K562 (cell line): ENCODE data around the gene CCDC18. TPM values are rescaled to one million over a fixed set of nuclear protein-coding genes. Genes with fewer than 3 reads are reported as not detected.

Experiments
- C11orf30 ChIP-seq: fragments of 450-650 bp; IDR thresholded peaks from 2 replicates; pipeline ENCODE4 v1.6.1; 2016; ENCODE audit warnings: low read depth, mild to moderate bottlenecking
- CBFA2T3 ChIP-seq: fragments of 450-650 bp; IDR thresholded peaks from 2 replicates; pipeline ENCODE4 v1.6.1; 2017
- CBX2 ChIP-seq: fragments of 200-600 bp; sonication (generic); IDR thresholded peaks from one replicate; pipeline ENCODE4 v1.6.1; 2012; ENCODE audit warnings: mild to moderate bottlenecking, low read length, inconsistent platforms; ENCODE audit not compliant: insufficient read depth, poor library complexity, severe bottlenecking
- CREB3L1 ChIP-seq: fragments of 450-650 bp; IDR thresholded peaks from 2 replicates; pipeline ENCODE4 v1.6.1; 2014; ENCODE audit warnings: low read depth, mild to moderate bottlenecking, moderate library complexity, borderline replicate concordance
- DPF2 ChIP-seq: fragments of 450-650 bp; IDR thresholded peaks from 2 replicates; pipeline ENCODE4 v1.6.1; 2016
- E2F3 ChIP-seq: fragments of 250-450 bp; sonication (Bioruptor Pico); IDR thresholded peaks from 2 replicates; pipeline ENCODE4 v1.4.0; 2020; ENCODE audit warnings: mild to moderate bottlenecking
- ESRRA ChIP-seq: fragments of 450-650 bp; IDR thresholded peaks from 2 replicates; pipeline ENCODE4 v1.6.1; 2014; ENCODE audit warnings: low read depth, mild to moderate bottlenecking, moderate library complexity, borderline replicate concordance
- LEF1 ChIP-seq: fragments of 450-650 bp; IDR thresholded peaks from 2 replicates; pipeline ENCODE4 v1.6.1; 2016; ENCODE audit warnings: mild to moderate bottlenecking
- MAFG ChIP-seq: fragments of 450-650 bp; conservative IDR thresholded peaks from 2 replicates; pipeline ENCODE4 v1.6.1; 2016; ENCODE audit warnings: missing genetic modification characterization, missing compliant biosample characterization
- NFE2 ChIP-seq: IDR thresholded peaks from 2 replicates; pipeline ENCODE4 v1.6.1; 2014; ENCODE audit warnings: antibody characterized with exemption, low read depth
- NFIX ChIP-seq: fragments of 250-450 bp; sonication (Bioruptor Pico); IDR thresholded peaks from 2 replicates; pipeline ENCODE4 v1.4.0; 2020; ENCODE audit warnings: low read depth, mild to moderate bottlenecking, moderate library complexity
- POLR2A ChIP-seq: fragments of 450-650 bp; conservative IDR thresholded peaks from 2 replicates; pipeline ENCODE4 v1.6.1; 2016
- RCOR1 ChIP-seq, 2 experiments: IDR thresholded peaks; 2 replicates each; pipeline ENCODE4 v1.6.1; 2012; ENCODE audit warnings: low read depth in 2 of 2, low read length in 2 of 2, borderline replicate concordance in 1 of 2, improper control_type of control experiment in 1 of 2
- SP1 ChIP-seq: sonication (generic); formaldehyde crosslinking; IDR thresholded peaks from 2 replicates; pipeline ENCODE4 v1.8.1; 2022; ENCODE audit warnings: mild to moderate bottlenecking, missing genetic modification reagents
- ZC3H4 ChIP-seq: sonication (generic); formaldehyde crosslinking; IDR thresholded peaks from 2 replicates; pipeline ENCODE4 v1.9.0; 2021; ENCODE audit warnings: missing genetic modification reagents, borderline replicate concordance
- ZNF316 ChIP-seq: fragments of 450-650 bp; IDR thresholded peaks from 2 replicates; pipeline ENCODE4 v1.6.1; 2016
- polyA plus RNA-seq, 8 experiments: library from polyadenylated mRNA; depleted of rRNA in 4 of 8; stranded (reverse) in 5 of 8; unstranded in 3 of 8; fragments of >200 nt; fragmentation: Nextera tagmentation in 2 of 8; fragmentation: Illumina TruSeq in 1 of 8; extraction: Ambion mirVana in 2 of 8; extraction: Trizol in 1 of 8; gene quantifications; 2 replicates each; pipeline versions ENCODE4 v1.2.1 to v1.2.3, GENCODE V29; 2011 to 2014; ENCODE audit warnings: inconsistent platforms in 1 of 8, missing spikeins in 1 of 8
- total RNA-seq, 7 experiments: library from RNA; depleted of rRNA in 6 of 7; stranded (reverse); fragments of >200 nt in 6 of 7; fragmentation: Illumina TruSeq in 2 of 7; extraction: Trizol in 2 of 7; gene quantifications; 2 replicates each; pipeline versions ENCODE4 v1.2.1 to v1.2.3, GENCODE V29; 2011 to 2021; ENCODE audit warnings: low replicate concordance in 1 of 7
- TF ChIP-seq, protein P1 (sequence below): fragments of 250-450 bp; sonication (Bioruptor Pico); IDR thresholded peaks from 2 replicates; pipeline ENCODE4 v1.5.0; 2021; ENCODE audit warnings: mild to moderate bottlenecking, borderline replicate concordance
- TF ChIP-seq, protein P2 (sequence below): IDR thresholded peaks from 2 replicates; pipeline ENCODE4 v1.6.1; 2011; ENCODE audit warnings: borderline replicate concordance, low read depth, mild to moderate bottlenecking, moderate library complexity, low read length; ENCODE audit not compliant: insufficient read depth, poor library complexity, severe bottlenecking

The CCDC18 gene
- total and polyA plus RNA-seq, 9 of the 15 experiments (the other 6 are each of a cell fraction or from before 2014, with no cell fraction given), result 19.5 to 34.2 (median 24.3) TPM

GRCh38 chr1:93155335-93155734 is 25.2 kb upstream of the CCDC18 start (continued):
- TF ChIP-seq CREB3L1, result no peak
- TF ChIP-seq E2F3 (CRISPR knock-in tag), result no peak
- TF ChIP-seq SP1 (CRISPR knock-in tag), result no peak
- no peak for TF ChIP-seq ESRRA
- TF ChIP-seq CBFA2T3, result 0 out of 2 replicates have a peak, but pooled peaks have one; percentile 10
- TF ChIP-seq, protein P1, sequence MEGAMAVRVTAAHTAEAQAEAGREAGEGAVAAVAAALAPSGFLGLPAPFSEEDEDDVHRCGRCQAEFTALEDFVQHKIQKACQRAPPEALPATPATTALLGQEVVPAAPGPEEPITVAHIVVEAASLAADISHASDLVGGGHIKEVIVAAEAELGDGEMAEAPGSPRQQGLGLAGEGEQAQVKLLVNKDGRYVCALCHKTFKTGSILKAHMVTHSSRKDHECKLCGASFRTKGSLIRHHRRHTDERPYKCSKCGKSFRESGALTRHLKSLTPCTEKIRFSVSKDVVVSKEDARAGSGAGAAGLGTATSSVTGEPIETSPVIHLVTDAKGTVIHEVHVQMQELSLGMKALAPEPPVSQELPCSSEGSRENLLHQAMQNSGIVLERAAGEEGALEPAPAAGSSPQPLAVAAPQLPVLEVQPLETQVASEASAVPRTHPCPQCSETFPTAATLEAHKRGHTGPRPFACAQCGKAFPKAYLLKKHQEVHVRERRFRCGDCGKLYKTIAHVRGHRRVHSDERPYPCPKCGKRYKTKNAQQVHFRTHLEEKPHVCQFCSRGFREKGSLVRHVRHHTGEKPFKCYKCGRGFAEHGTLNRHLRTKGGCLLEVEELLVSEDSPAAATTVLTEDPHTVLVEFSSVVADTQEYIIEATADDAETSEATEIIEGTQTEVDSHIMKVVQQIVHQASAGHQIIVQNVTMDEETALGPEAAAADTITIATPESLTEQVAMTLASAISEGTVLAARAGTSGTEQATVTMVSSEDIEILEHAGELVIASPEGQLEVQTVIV (CRISPR knock-in tag), result no peak
- TF ChIP-seq C11orf30, result 0 out of 2 replicates have a peak, but pooled peaks have one; percentile 13
- peak; percentile 42; the same call in 1 of the 2 replicates for TF ChIP-seq ZNF316
- TF ChIP-seq MAFG (tag), result peak; percentile 40; the same call in 1 of the 2 replicates
- no peak for TF ChIP-seq ZC3H4 (CRISPR knock-in tag)
- TF ChIP-seq LEF1, result no peak
- TF ChIP-seq RCOR1 (IDR thresholded peaks at IDR 0.05; ENCODE audit: borderline replicate concordance in 1 of 2, low read depth in 2 of 2, low read length in 2 of 2), result peak in 1 of 2 experiments; percentile 61; a peak in 1 of 4 replicates
- TF ChIP-seq, protein P2, sequence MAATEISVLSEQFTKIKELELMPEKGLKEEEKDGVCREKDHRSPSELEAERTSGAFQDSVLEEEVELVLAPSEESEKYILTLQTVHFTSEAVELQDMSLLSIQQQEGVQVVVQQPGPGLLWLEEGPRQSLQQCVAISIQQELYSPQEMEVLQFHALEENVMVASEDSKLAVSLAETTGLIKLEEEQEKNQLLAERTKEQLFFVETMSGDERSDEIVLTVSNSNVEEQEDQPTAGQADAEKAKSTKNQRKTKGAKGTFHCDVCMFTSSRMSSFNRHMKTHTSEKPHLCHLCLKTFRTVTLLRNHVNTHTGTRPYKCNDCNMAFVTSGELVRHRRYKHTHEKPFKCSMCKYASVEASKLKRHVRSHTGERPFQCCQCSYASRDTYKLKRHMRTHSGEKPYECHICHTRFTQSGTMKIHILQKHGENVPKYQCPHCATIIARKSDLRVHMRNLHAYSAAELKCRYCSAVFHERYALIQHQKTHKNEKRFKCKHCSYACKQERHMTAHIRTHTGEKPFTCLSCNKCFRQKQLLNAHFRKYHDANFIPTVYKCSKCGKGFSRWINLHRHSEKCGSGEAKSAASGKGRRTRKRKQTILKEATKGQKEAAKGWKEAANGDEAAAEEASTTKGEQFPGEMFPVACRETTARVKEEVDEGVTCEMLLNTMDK, result no peak
- no peak for TF ChIP-seq NFIX (CRISPR knock-in tag)
- TF ChIP-seq DPF2, result 0 out of 2 replicates have a peak, but pooled peaks have one; percentile 15
- TF ChIP-seq NFE2, result peak; percentile 56; the same call in 1 of the 2 replicates
- no peak for TF ChIP-seq CBX2
- TF ChIP-seq POLR2A, result peak; percentile 27; the same call in 1 of the 2 replicates
